ENCODE measurements around the gene SAT2. TPM values are rescaled to one million over a fixed set of nuclear protein-coding genes. Genes with fewer than 3 reads are reported as not detected.

Gene SAT2
- total RNA-seq, 1 donor: 23.3 TPM

- DNase-seq (ENCODE audit: low read depth): peak; percentile 73
- no peak for TF ChIP-seq CTCF (IDR thresholded peaks at IDR 0.05; ENCODE audit: insufficient read depth, low read depth, low read length)
- no peak overlapping the region for H3K4me3 ChIP-seq (ENCODE audit: low read depth, low read length)
Measured at GRCh38 chr17:7587420-7588151, 40.0 kb downstream of the SAT2 start.

GRCh38 chr17:7586673-7587419 is 40.8 kb downstream of the SAT2 start:
- no peak overlapping the region for H3K4me3 ChIP-seq (ENCODE audit: low read depth, low read length)
- TF ChIP-seq CTCF (IDR thresholded peaks at IDR 0.05; ENCODE audit: insufficient read depth, low read depth, low read length): no peak
- no peak for DNase-seq (ENCODE audit: low read depth)

- TF ChIP-seq CTCF (IDR thresholded peaks at IDR 0.05; ENCODE audit: insufficient read depth, low read depth, low read length): no peak
- peak; percentile 98 for DNase-seq (ENCODE audit: low read depth)
- peak within 1 kb of the TSS; percentile 92 for H3K4me3 ChIP-seq (ENCODE audit: low read depth, low read length)
Measured at GRCh38 chr17:7583253-7584109, 44.1 kb downstream of the SAT2 start, which contains the start of gene MPDU1. Gene MPDU1, plus strand, starts transcription at chr17:7583852. Its CDS starts 11 bp downstream, at chr17:7583863.

GRCh38 chr17:7582396-7583252 is 45.0 kb downstream of the SAT2 start:
- H3K4me3 ChIP-seq (ENCODE audit: low read depth, low read length): peak overlapping the region; percentile 92
- no peak for TF ChIP-seq CTCF (IDR thresholded peaks at IDR 0.05; ENCODE audit: insufficient read depth, low read depth, low read length)
- no peak for DNase-seq (ENCODE audit: low read depth)

GRCh38 chr17:7580604-7581575 is 46.7 kb downstream of the SAT2 start:
- TF ChIP-seq CTCF (IDR thresholded peaks at IDR 0.05; ENCODE audit: insufficient read depth, low read depth, low read length): no peak
- H3K4me3 ChIP-seq (ENCODE audit: low read depth, low read length): no peak overlapping the region

More at GRCh38 chr17:7580604-7581575, 46.7 kb downstream of the SAT2 start:
- DNase-seq (ENCODE audit: low read depth): no peak
